Measurements from ENCODE around the gene TJAP1.
A peak's percentile ranks its signal among the peaks of the same experiment; 100 is the strongest.
"Not testable (repeated sequence)": the region's sequence is repeated elsewhere in the genome, so short reads cannot be mapped to it uniquely, and the experiment has no call there.

The TJAP1 gene

GRCh38 chr6:43453831-43454230, 23.5 kb upstream of the TJAP1 start:
- no peak for DNase-seq

GRCh38 chr6:43454290-43454695, 23.1 kb upstream of the TJAP1 start:
- DNase-seq, result no peak

- peak; percentile 75 for DNase-seq
Measured at GRCh38 chr6:43454696-43455530, 22.5 kb upstream of the TJAP1 start.

- DNase-seq, result no peak
Measured at GRCh38 chr6:43455531-43456428, 21.6 kb upstream of the TJAP1 start, which contains the start of gene DLK2. Gene DLK2, minus strand, starts transcription at chr6:43455548. Its CDS starts 723 bp downstream, at chr6:43454825.

GRCh38 chr6:43457643-43458042, 19.7 kb upstream of the TJAP1 start:
- DNase-seq, result no peak

- DNase-seq, result not testable (repeated sequence)
Measured at GRCh38 chr6:43458154-43458553, 19.2 kb upstream of the TJAP1 start.

- DNase-seq, result no peak
Measured at GRCh38 chr6:43459535-43459934, 17.8 kb upstream of the TJAP1 start.

- no peak for DNase-seq
Measured at GRCh38 chr6:43460032-43460431, 17.3 kb upstream of the TJAP1 start.

- no peak for DNase-seq
Measured at GRCh38 chr6:43461936-43462335, 15.4 kb upstream of the TJAP1 start.

- DNase-seq, result no peak
Measured at GRCh38 chr6:43464337-43464736, 13.0 kb upstream of the TJAP1 start.

GRCh38 chr6:43465948-43466347, 11.4 kb upstream of the TJAP1 start:
- DNase-seq, result no peak

- DNase-seq, result not testable (repeated sequence)
Measured at GRCh38 chr6:43467265-43467664, 10.1 kb upstream of the TJAP1 start.

GRCh38 chr6:43467752-43468151, 9.6 kb upstream of the TJAP1 start:
- DNase-seq, result no peak

GRCh38 chr6:43468240-43468639, 9.1 kb upstream of the TJAP1 start:
- DNase-seq, result no peak

GRCh38 chr6:43468748-43469681, 8.4 kb upstream of the TJAP1 start:
- no peak for DNase-seq

- DNase-seq, result no peak
Measured at GRCh38 chr6:43469947-43470346, 7.4 kb upstream of the TJAP1 start.

- DNase-seq, result no peak
Measured at GRCh38 chr6:43471399-43471798, 6.0 kb upstream of the TJAP1 start.

- DNase-seq, result no peak
Measured at GRCh38 chr6:43472515-43472914, 4.9 kb upstream of the TJAP1 start.

- DNase-seq, result no peak
Measured at GRCh38 chr6:43475516-43475915, 1.9 kb upstream of the TJAP1 start.

- DNase-seq, result no peak
Measured at GRCh38 chr6:43476746-43477145, 624 bp upstream of the TJAP1 start.

GRCh38 chr6:43478008-43478372, 620 bp downstream of the TJAP1 start:
- no peak for DNase-seq

GRCh38 chr6:43481075-43481474, 3.7 kb downstream of the TJAP1 start:
- DNase-seq, result peak; percentile 39
